Activated T-helper 1 cell treated with Interleukin-2 at 50 U/mL for 16 hours (primary cell): Measurements from ENCODE around the gene RRAS2.
A peak's percentile ranks its signal among the peaks of the same experiment; 100 is the strongest.
"Not testable (repeated sequence)": the region's sequence is repeated elsewhere in the genome, so short reads cannot be mapped to it uniquely, and the experiment has no call there.

Experiments
- DNase-seq: peaks from one replicate; pipeline ENCODE4 v3.0.0-alpha.2; 2020; ENCODE audit warnings: low read depth

Gene RRAS2

GRCh38 chr11:14371249-14371648, 12.3 kb upstream of the RRAS2 start:
- DNase-seq, result no peak

- no peak for DNase-seq
Measured at GRCh38 chr11:14370496-14370895, 11.5 kb upstream of the RRAS2 start.

- no peak for DNase-seq
Measured at GRCh38 chr11:14369598-14369997, 10.6 kb upstream of the RRAS2 start.

GRCh38 chr11:14366936-14367335, 8.0 kb upstream of the RRAS2 start:
- DNase-seq, result no peak

GRCh38 chr11:14364322-14364721, 5.3 kb upstream of the RRAS2 start:
- no peak for DNase-seq

GRCh38 chr11:14362611-14363010, 3.6 kb upstream of the RRAS2 start:
- no peak for DNase-seq

GRCh38 chr11:14361951-14362350, 3.0 kb upstream of the RRAS2 start:
- no peak for DNase-seq

- no peak for DNase-seq
Measured at GRCh38 chr11:14360976-14361375, 2.0 kb upstream of the RRAS2 start.

GRCh38 chr11:14359501-14360031, 583 bp upstream of the RRAS2 start:
- no peak for DNase-seq

GRCh38 chr11:14357881-14358728, 878 bp downstream of the RRAS2 start:
- peak; percentile 9 for DNase-seq

- DNase-seq, result no peak
Measured at GRCh38 chr11:14356342-14356741, 2.6 kb downstream of the RRAS2 start.

- DNase-seq, result not testable (repeated sequence)
Measured at GRCh38 chr11:14354604-14355003, 4.4 kb downstream of the RRAS2 start.

GRCh38 chr11:14350716-14351238, 8.2 kb downstream of the RRAS2 start:
- no peak for DNase-seq

GRCh38 chr11:14350215-14350614, 8.8 kb downstream of the RRAS2 start:
- no peak for DNase-seq

GRCh38 chr11:14347991-14348390, 11.0 kb downstream of the RRAS2 start:
- no peak for DNase-seq

GRCh38 chr11:14347494-14347893, 11.5 kb downstream of the RRAS2 start:
- no peak for DNase-seq

- no peak for DNase-seq
Measured at GRCh38 chr11:14346303-14346955, 12.6 kb downstream of the RRAS2 start.

GRCh38 chr11:14345668-14346067, 13.3 kb downstream of the RRAS2 start:
- no peak for DNase-seq

GRCh38 chr11:14345016-14345415, 14.0 kb downstream of the RRAS2 start:
- not testable (repeated sequence) for DNase-seq

- no peak for DNase-seq
Measured at GRCh38 chr11:14342906-14343305, 16.1 kb downstream of the RRAS2 start.

GRCh38 chr11:14341968-14342367, 17.0 kb downstream of the RRAS2 start:
- DNase-seq, result no peak

GRCh38 chr11:14340721-14341120, 18.3 kb downstream of the RRAS2 start:
- no peak for DNase-seq

GRCh38 chr11:14339356-14339755, 19.6 kb downstream of the RRAS2 start:
- DNase-seq, result no peak
